ENCODE measurements around the gene KIAA0040. TPM values are rescaled to one million over a fixed set of nuclear protein-coding genes. Genes with fewer than 3 reads are reported as not detected.

Gene KIAA0040
- total and polyA plus RNA-seq, 2 donors (not counting 1 experiment from before 2014, with no cell fraction given): 93.6 to 106 TPM

DNA sequence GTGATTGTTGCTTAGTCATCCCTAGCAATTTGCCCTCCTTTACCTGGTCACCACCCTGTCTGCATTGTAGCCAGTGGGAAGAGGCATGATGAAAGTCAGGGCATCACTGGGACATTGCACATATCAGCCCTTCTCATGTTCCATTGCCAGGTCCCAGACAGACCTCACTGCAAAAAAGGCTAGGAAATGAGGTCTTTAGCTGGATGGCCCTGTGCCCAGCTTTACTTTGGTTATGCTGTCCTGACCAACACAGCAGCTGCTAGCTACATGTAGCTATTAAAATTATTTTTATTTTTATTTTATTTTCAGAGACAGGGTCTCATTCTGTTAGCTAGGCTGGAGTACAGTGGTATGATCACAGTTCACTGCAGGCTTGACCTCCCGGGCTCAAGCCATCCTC, 72.1 kb downstream of the KIAA0040 start:
- Histone ChIP-seq H3K4me3 (ENCODE audit: control extremely low read depth in 1 of 5, extremely low read depth in 1 of 5, insufficient read depth in 1 of 5, low read depth in 2 of 5, low read length in 4 of 5) (no peak overlapping the region), H3K9ac (ENCODE audit: low read length) (no peak overlapping the region), H3K36me3 (replicated peaks in 1 of 2; ENCODE audit: control extremely low read depth in 1 of 2, control insufficient read depth in 1 of 2, extremely low read depth in 1 of 2, insufficient read depth in 2 of 2, low read length in 1 of 2) (no peaks in the 10 kb centered on the region), H3K4me2 (replicated peaks; ENCODE audit: low read depth, low read length, poor library complexity, severe bottlenecking) (no peak overlapping the region), H3K27me3 (replicated peaks in 1 of 4; ENCODE audit: control extremely low read depth in 1 of 4, control insufficient read depth in 3 of 4, insufficient read depth in 4 of 4, low read length in 3 of 4) (peaks cover 0 to 2% (median 0%) of the 10 kb centered on the region in 4 experiments), H4K20me1 (ENCODE audit: control insufficient read depth, insufficient read depth, low read length, poor library complexity, severe bottlenecking) (no peaks in the 10 kb centered on the region), H3K79me2 (ENCODE audit: control insufficient read depth, insufficient read depth, low read length) (no peaks in the 10 kb centered on the region), H3K4me1 (ENCODE audit: control insufficient read depth in 2 of 2, insufficient read depth in 2 of 2, low read length in 2 of 2) (no peaks in the 10 kb centered on the region), H2AFZ (ENCODE audit: insufficient read depth, low read depth, low read length, poor library complexity, severe bottlenecking) (no peak overlapping the region), H3K27ac (ENCODE audit: low read length in 2 of 2) (no peak overlapping the region), H3K9me3 (ENCODE audit: control extremely low read depth in 1 of 3, control insufficient read depth in 2 of 3, insufficient read depth in 1 of 3, low read length in 2 of 3) (no peaks in the 10 kb centered on the region)
- intact Hi-C loops (cut with micrococcal nuclease): no loop called here
- POLR2A ChIA-PET: no interaction called here
- no peak for ATAC-seq (ENCODE audit: low read depth)
- Mint-ChIP-seq H3K27ac (no peak overlapping the region), H3K9me3 (ENCODE audit: insufficient read depth) (no peaks in the 10 kb centered on the region), H3K27me3 (peaks cover 11% of the 10 kb centered on the region), H3K4me1 (no peaks in the 10 kb centered on the region), H3K4me3 (no peak overlapping the region)
- WGBS (ENCODE audit: insufficient coverage): no CpG with 5 or more reads among the region's 1 CpG
- CTCF ChIA-PET: interaction anchor here (0.6 to 1.3 kb wide), 2 partner anchors 31 to 91 kb away, joined by 4 read pairs; no protein-coding TSS in a partner anchor
- no peak for DNase-seq
- TF ChIP-seq, protein P1, sequence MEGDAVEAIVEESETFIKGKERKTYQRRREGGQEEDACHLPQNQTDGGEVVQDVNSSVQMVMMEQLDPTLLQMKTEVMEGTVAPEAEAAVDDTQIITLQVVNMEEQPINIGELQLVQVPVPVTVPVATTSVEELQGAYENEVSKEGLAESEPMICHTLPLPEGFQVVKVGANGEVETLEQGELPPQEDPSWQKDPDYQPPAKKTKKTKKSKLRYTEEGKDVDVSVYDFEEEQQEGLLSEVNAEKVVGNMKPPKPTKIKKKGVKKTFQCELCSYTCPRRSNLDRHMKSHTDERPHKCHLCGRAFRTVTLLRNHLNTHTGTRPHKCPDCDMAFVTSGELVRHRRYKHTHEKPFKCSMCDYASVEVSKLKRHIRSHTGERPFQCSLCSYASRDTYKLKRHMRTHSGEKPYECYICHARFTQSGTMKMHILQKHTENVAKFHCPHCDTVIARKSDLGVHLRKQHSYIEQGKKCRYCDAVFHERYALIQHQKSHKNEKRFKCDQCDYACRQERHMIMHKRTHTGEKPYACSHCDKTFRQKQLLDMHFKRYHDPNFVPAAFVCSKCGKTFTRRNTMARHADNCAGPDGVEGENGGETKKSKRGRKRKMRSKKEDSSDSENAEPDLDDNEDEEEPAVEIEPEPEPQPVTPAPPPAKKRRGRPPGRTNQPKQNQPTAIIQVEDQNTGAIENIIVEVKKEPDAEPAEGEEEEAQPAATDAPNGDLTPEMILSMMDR (IDR thresholded peaks at IDR 0.05): no peak
- TF ChIP-seq EZH2 (IDR thresholded peaks at IDR 0.05; ENCODE audit: borderline replicate concordance, insufficient read depth, low read depth, low read length, poor library complexity, severe bottlenecking): no peak

DNA sequence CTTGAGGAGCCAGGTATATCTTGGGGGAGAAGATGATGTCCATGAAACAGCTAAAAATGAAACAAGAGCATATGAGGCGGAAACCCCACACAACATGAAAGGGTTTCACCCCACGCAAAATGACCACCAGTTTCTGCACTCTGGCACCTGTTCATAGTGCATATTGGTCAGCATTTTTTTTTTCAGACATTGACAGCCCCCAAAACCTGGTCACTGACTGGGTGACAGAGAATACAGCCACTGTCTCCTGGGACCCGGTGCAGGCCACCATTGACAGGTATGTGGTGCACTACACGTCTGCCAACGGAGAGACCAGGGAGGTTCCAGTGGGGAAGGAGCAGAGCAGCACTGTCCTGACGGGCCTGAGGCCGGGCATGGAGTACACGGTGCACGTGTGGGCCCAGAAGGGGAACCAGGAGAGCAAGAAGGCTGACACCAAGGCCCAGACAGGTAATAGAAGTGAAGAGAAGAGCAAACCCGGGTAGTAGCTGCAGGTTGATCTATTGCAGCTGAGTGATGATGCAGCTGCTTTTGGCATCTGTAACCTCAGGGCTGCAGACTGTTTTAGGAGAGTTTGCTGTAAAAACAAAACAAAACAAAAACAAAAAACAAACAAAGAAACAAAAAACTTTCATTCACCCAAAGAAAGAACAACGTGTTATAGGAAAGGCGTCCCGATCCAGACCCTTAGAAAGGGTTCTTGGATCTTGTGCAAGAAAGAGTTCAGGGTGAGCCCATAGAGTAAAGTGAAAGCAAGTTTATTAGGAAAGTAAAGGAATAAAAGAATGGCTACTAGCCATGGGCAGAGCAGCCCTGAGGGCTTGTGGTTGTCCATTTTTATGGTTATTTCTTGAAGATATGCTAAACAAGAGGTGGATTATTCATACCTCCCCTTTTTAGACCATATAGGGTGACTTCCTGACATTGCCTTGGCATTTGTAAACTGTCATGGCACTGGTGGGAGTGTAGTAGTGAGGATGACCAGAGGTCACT, 73.9 kb downstream of the KIAA0040 start:
- Histone ChIP-seq H2AFZ (ENCODE audit: insufficient read depth, low read depth, low read length, poor library complexity, severe bottlenecking) (no peak overlapping the region), H3K79me2 (ENCODE audit: control insufficient read depth, insufficient read depth, low read length) (no peaks in the 10 kb centered on the region), H3K4me2 (replicated peaks; ENCODE audit: low read depth, low read length, poor library complexity, severe bottlenecking) (no peak overlapping the region), H3K4me1 (ENCODE audit: control insufficient read depth in 2 of 2, insufficient read depth in 2 of 2, low read length in 2 of 2) (no peaks in the 10 kb centered on the region), H3K9ac (ENCODE audit: low read length) (no peak overlapping the region), H3K4me3 (ENCODE audit: control extremely low read depth in 1 of 5, extremely low read depth in 1 of 5, insufficient read depth in 1 of 5, low read depth in 2 of 5, low read length in 4 of 5) (no peak overlapping the region), H3K27me3 (replicated peaks in 1 of 4; ENCODE audit: control extremely low read depth in 1 of 4, control insufficient read depth in 3 of 4, insufficient read depth in 4 of 4, low read length in 3 of 4) (peaks cover 0 to 8% (median 0%) of the 10 kb centered on the region in 4 experiments), H3K36me3 (replicated peaks in 1 of 2; ENCODE audit: control extremely low read depth in 1 of 2, control insufficient read depth in 1 of 2, extremely low read depth in 1 of 2, insufficient read depth in 2 of 2, low read length in 1 of 2) (no peaks in the 10 kb centered on the region), H3K27ac (ENCODE audit: low read length in 2 of 2) (no peak overlapping the region), H4K20me1 (ENCODE audit: control insufficient read depth, insufficient read depth, low read length, poor library complexity, severe bottlenecking) (no peaks in the 10 kb centered on the region), H3K9me3 (ENCODE audit: control extremely low read depth in 1 of 3, control insufficient read depth in 2 of 3, insufficient read depth in 1 of 3, low read length in 2 of 3) (peaks cover 0 to 7% (median 4%) of the 10 kb centered on the region in 3 donors)
- POLR2A ChIA-PET: no interaction called here
- 86% methylated on average over 11 of the region's 13 CpGs for WGBS (ENCODE audit: insufficient coverage)
- DNase-seq (no peak), ATAC-seq (ENCODE audit: low read depth) (no peak)
- H3K9me3 Mint-ChIP-seq (ENCODE audit: insufficient read depth): peaks cover 4% of the 10 kb centered on the region
- no peak overlapping the region for H3K27ac Mint-ChIP-seq
- no peak overlapping the region for H3K4me3 Mint-ChIP-seq
- intact Hi-C loops (cut with micrococcal nuclease): no loop called here
- peaks cover 25% of the 10 kb centered on the region for H3K27me3 Mint-ChIP-seq
- H3K4me1 Mint-ChIP-seq: no peaks in the 10 kb centered on the region
- CTCF ChIA-PET: no interaction called here
- TF ChIP-seq EZH2 (IDR thresholded peaks at IDR 0.05; ENCODE audit: borderline replicate concordance, insufficient read depth, low read depth, low read length, poor library complexity, severe bottlenecking): no peak
- TF ChIP-seq, protein P1 (IDR thresholded peaks at IDR 0.05): no peak

Measured in B cell (primary cell).